T-helper 1 cell treated with Interleukin-12 subunit alpha and Interleukin-12 subunit beta and Interleukin-4 antibody, amounts not matched to agents 30 μg/mL and 1 μg/mL, for 36 hours (primary cell): Measurements from ENCODE around the gene SYT5.

Experiments
- H3K27ac Mint-ChIP-seq: one replicate; pipeline ENCODE4 v1.8.0; 2021; ENCODE audit warnings: mild to moderate bottlenecking, mixed read lengths
- H3K27me3 Mint-ChIP-seq: one replicate; pipeline ENCODE4 v1.8.0; 2021; ENCODE audit warnings: low read depth, mixed read lengths
- H3K36me3 Mint-ChIP-seq: one replicate; pipeline ENCODE4 v1.8.0; 2021; ENCODE audit warnings: low read depth, mixed read lengths
- H3K4me1 Mint-ChIP-seq: one replicate; pipeline ENCODE4 v1.8.0; 2021; ENCODE audit warnings: low read depth, mixed read lengths
- H3K4me3 Mint-ChIP-seq: one replicate; pipeline ENCODE4 v1.8.0; 2021; ENCODE audit warnings: mild to moderate bottlenecking, moderate library complexity, mixed read lengths
- H3K9me3 Mint-ChIP-seq: one replicate; pipeline ENCODE4 v1.8.0; 2021; ENCODE audit warnings: mixed read lengths

Gene SYT5

DNA sequence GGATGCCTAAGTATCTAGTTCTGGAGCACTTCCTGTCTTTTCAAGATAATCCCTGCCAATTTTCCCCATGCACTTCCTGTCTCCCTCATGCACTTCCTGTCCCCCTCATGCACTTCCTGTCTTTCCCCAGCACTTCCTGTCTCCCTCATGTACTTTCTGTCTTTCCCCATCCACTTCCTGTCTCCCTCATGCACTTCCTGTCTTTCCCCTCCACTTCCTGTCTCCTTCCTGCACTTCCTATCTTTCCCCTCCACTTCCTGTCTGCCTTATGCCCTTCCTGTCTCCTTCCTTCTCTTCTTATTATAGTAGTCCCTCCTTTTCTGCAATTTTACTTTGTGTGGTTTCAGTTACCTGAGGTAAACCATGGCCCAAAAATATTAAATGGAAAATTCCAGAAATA lies 28.1 kb downstream of the SYT5 start:
- Mint-ChIP-seq H3K36me3 (no peaks in the 10 kb centered on the region), H3K4me3 (peak overlapping the region; percentile 15), H3K27ac (peak overlapping the region; percentile 70), H3K9me3 (peaks cover 10% of the 10 kb centered on the region), H3K27me3 (peaks cover 33% of the 10 kb centered on the region), H3K4me1 (peaks cover 10% of the 10 kb centered on the region)

DNA sequence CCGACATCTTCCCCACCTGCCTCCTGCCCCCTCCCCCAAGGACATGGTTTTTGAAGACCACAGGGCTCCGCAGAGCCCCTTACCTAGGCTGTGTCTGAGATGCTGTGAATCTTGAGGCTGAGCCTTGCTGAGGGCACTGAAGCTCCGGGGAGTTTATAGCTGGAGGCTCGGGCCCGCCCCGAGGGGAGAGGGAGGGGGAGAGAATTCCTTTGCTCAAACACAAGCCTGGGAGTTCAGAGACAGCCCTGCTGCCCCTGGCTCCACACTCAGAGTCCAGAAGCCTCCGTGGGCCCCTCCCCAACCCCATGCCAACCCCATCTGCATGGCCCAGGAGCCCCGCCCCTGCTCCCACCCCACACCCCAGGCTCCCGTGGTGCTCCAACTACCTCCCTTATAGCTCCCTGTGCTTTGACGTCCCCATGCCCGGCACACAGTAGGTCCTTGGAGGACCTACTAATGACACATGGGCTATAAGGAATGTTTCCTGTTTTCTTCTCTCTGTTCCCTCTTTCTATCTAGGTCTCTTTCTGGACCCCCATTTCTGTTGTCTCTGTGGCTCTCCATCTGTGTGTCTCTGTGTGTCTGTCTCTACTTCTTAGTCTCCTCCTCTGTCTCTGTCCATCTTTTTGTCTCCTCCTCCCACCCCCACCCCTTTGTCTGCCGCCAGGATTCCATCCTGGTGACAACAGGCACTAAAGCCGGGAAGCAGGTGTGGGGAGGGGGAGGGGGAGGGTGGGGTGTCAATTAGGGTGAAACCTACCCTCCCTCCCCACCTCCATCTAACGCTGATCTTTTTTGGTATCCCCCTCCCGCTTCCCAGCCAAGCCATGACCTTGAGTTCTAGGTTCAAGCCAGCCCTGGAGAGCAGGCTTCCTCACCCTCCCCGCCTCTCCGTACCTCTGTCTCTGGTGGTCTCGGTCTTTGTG lies 30.7 kb downstream of the SYT5 start, which contains the start of gene TNNT1:
TNNT1 (minus strand) TSS at position 129 of the 926 bp plus-strand sequence. CDS start 2,049 bp downstream, outside the sequence.
- Mint-ChIP-seq H3K27me3 (peaks cover 38% of the 10 kb centered on the region), H3K36me3 (no peaks in the 10 kb centered on the region), H3K9me3 (peaks cover 10% of the 10 kb centered on the region), H3K4me3 (no peak within 1 kb of the TSS), H3K27ac (no peak within 1 kb of the TSS), H3K4me1 (peaks cover 10% of the 10 kb centered on the region)

DNA sequence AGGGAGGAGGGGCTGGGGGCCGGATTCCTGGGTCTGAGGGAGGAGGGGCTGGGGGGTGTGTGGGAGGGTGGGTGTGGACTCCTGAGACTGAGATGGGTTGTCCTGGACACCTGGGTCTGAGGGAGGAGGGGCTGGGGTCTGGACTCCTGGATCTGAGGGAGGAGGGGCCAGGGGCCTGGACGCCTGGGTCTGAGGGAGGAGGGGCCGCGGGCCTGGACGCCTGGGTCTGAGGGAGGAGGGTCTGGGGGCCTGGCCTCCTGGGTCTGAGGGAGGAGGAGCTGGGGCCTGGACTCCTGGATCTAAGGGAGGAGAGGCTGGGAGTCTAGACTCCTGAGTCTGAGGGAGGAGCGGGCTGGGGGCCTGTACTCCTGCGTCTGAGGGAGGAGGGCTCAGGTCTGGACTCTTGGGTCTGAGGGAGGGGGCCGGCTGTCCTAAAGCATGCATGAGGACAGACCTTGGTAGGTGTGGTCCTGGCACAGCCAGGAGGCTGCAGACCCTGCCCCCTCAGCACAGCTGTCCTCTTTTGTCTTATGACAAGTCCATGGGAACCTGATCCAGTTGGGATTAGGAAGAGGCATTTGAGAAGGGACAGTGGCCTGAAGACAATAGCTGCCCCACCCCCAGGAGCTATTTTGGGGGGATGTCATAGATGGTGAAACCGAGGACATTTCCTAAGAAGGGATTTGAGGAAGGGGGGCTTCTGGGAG lies 32.4 kb downstream of the SYT5 start:
- H3K9me3 Mint-ChIP-seq: peaks cover 6% of the 10 kb centered on the region
- no peak overlapping the region for H3K27ac Mint-ChIP-seq
- no peak overlapping the region for H3K4me3 Mint-ChIP-seq
- peaks cover 48% of the 10 kb centered on the region for H3K27me3 Mint-ChIP-seq
- peaks cover 8% of the 10 kb centered on the region for H3K4me1 Mint-ChIP-seq
- no peaks in the 10 kb centered on the region for H3K36me3 Mint-ChIP-seq

DNA sequence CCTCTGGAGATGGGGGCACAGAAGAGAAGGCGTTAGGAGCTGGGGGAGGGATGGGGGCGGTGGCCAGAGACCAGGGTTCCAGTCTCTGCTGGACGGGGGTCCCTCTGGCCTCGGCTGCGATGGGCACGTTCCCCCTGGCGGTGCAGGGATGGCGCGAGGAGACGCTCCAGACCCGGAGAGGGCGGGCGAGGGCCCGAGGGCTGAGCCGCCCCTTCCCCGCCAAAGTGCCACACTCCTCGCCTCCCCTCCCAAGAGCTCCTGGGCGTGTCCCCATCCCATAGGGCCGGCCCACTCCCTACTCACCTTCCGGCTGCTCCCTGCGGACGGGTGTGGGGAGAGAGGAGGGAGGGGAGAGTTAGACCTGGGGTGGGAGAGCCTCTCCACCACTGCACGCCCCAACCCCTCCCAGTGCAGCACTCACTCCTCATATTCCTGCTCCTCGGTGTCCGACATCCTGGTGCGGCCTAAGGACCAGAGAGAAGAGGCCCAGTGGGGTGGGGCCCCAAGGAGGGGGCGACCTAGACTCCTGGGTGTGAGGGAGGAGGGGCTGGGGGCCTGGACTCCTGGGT lies 33.3 kb downstream of the SYT5 start:
- Mint-ChIP-seq H3K27ac (no peak overlapping the region), H3K4me1 (peaks cover 2% of the 10 kb centered on the region), H3K36me3 (no peaks in the 10 kb centered on the region), H3K9me3 (peaks cover under 1% of the 10 kb centered on the region), H3K27me3 (peaks cover 48% of the 10 kb centered on the region), H3K4me3 (no peak overlapping the region)

DNA sequence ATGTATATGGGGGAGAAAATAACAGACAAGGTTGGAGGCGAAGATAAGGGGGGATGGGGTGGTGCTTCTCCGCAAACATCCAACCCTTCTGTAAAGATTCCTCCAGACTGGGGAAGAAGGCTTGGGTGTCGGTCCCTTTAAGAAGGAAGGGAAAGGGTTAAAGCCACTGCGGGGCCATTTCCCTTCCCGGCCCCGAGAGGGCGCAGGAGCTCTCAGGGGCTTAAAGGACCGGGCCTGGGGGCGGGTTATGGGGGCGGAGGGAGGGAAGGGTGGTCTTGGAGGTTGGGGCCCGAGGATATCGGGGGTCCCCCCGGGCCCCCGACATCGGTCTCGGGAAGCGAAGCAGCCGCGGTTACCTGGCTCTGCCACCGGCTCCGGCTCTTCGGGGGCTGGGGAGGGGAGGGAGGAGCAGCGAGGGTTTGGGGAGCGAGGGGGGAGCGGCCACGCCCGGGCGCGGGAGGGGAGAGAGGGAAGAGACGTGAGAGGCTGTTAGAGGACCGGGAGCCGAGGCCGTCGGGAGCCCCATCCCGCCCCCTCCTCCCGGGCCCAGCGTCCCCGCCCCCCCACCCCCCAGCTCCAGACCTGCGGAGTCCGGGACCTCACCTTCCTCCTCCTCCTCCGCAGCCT lies 33.9 kb downstream of the SYT5 start:
- Mint-ChIP-seq H3K4me1 (peaks cover 2% of the 10 kb centered on the region), H3K27me3 (peaks cover 50% of the 10 kb centered on the region), H3K27ac (no peak overlapping the region), H3K4me3 (no peak overlapping the region), H3K36me3 (no peaks in the 10 kb centered on the region), H3K9me3 (no peaks in the 10 kb centered on the region)

DNA sequence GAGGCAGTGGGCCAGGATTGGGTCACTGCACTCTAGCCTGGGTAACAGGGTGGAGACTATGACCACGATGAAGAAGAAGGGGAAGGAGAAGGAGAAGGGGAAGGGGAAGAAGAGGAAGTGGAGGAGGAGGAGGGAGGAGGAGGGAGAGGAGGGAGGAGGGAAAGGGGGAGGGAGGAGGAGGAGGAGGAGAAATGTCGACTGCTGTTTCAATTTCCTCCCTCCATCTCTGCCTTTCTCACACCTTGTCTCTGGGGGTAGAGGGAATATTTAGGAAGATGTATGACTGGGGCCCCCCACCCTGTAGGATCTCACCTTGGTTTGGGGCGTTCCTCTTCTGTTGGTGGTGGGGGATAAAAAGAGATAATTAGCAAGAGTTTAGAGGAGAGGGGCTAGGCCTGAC lies 34.9 kb downstream of the SYT5 start:
- Mint-ChIP-seq H3K4me1 (peaks cover 4% of the 10 kb centered on the region), H3K27me3 (peaks cover 50% of the 10 kb centered on the region), H3K4me3 (no peak overlapping the region), H3K36me3 (no peaks in the 10 kb centered on the region), H3K27ac (no peak overlapping the region), H3K9me3 (no peaks in the 10 kb centered on the region)

DNA sequence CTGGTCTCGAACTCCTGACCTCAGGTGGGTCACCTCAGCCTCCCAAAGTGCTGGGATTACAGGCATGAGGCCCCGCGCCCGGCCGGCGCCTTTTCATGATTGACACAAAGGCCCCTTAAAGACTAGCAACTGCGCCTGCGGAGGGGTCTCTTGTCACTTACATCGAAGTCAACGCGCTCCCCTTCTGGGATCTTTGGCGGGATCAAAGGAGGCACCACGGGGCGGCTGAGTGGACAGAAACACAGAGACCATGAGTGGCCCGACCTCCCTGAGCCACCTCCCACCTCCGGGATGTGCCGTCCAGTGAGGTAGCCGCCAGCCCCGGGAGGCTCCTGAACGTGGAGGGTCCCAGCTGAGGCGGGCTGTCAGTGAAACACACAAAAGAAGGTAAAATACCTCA lies 38.4 kb downstream of the SYT5 start:
- no peak overlapping the region for H3K4me3 Mint-ChIP-seq
- H3K27ac Mint-ChIP-seq: no peak overlapping the region
- H3K36me3 Mint-ChIP-seq: no peaks in the 10 kb centered on the region
- H3K9me3 Mint-ChIP-seq: no peaks in the 10 kb centered on the region
- H3K27me3 Mint-ChIP-seq: peaks cover 28% of the 10 kb centered on the region
- H3K4me1 Mint-ChIP-seq: peaks cover 4% of the 10 kb centered on the region

DNA sequence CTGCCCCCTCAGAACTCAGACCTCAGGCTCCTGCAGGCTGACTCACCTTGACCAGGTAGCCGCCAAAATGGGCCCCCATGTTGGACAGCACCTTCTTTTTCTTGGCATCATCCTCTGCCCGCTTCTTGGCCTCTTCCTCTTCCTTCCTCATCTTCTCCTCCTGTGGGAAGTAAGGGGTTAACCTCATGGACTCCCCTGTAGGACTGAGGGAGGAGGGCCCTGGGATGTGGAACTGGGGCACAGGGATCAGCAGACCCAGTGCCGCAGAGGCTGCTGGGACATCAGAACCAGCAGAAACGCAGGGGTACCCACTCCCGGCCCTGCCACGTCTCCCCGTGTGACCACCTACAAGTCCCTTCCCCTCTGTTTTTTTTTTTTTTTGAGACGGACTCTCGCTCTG lies 42.2 kb downstream of the SYT5 start:
- Mint-ChIP-seq H3K27me3 (peaks cover 12% of the 10 kb centered on the region), H3K27ac (no peak overlapping the region), H3K9me3 (no peaks in the 10 kb centered on the region), H3K4me3 (no peak overlapping the region), H3K36me3 (no peaks in the 10 kb centered on the region), H3K4me1 (peaks cover 3% of the 10 kb centered on the region)

DNA sequence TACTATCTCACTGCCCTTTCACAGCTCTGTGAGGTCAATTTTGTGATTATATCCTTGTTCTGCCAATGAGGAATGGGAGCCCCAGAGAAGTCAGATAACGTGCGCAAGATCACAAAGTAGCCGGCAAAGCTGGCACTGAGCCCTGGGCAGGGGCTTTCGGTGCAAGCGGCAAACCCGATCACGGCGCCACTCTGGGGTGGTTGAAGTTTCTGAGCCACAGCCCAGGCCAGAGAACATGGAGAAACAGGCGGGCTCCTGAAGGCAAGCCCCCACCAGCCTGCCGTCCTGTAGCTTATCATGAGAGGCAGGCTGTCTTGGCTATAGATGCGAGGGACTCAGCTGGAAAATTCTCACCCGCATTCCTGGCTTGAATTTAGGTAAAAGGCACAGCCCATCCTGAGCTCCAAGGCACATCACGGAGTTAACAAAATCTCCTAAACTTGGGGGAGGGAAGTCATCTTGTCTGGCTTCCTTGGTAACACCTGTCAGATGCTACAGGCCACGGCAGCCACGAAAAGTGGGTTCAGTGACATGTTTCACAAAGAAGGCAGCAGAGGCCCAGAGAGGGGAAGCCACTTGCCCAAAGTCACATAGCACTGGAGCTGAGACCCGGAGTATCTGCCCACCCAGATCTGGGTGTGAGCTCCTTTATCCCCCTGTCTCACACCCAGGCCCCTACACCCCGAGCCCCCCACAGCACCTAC lies 43.5 kb downstream of the SYT5 start:
- no peak overlapping the region for H3K27ac Mint-ChIP-seq
- H3K4me1 Mint-ChIP-seq: peaks cover 3% of the 10 kb centered on the region
- no peaks in the 10 kb centered on the region for H3K36me3 Mint-ChIP-seq
- H3K27me3 Mint-ChIP-seq: peaks cover 18% of the 10 kb centered on the region
- no peaks in the 10 kb centered on the region for H3K9me3 Mint-ChIP-seq
- no peak overlapping the region for H3K4me3 Mint-ChIP-seq

DNA sequence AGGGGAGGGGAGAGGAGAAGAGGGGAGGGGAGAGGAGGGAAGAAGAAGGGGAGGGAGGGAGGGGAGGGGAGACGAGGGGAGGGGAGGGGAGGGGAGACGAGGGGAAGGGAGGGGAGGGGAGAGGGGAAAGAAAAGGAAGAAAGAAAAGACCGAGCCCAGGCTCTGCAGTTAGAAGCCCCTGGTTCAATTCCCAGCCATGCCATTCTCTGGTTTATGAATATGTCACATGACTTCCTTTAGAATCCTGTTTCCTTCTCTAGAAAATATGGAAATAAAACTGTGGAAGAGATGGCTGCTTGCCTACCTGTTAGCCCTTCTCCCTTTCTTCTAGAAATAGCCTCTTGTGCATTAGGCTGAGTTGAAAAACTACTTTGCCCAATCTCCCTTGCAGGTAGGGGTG lies 45.4 kb downstream of the SYT5 start:
- Mint-ChIP-seq H3K4me3 (no peak overlapping the region), H3K27ac (no peak overlapping the region), H3K9me3 (no peaks in the 10 kb centered on the region), H3K36me3 (no peaks in the 10 kb centered on the region), H3K27me3 (peaks cover 16% of the 10 kb centered on the region), H3K4me1 (no peaks in the 10 kb centered on the region)

DNA sequence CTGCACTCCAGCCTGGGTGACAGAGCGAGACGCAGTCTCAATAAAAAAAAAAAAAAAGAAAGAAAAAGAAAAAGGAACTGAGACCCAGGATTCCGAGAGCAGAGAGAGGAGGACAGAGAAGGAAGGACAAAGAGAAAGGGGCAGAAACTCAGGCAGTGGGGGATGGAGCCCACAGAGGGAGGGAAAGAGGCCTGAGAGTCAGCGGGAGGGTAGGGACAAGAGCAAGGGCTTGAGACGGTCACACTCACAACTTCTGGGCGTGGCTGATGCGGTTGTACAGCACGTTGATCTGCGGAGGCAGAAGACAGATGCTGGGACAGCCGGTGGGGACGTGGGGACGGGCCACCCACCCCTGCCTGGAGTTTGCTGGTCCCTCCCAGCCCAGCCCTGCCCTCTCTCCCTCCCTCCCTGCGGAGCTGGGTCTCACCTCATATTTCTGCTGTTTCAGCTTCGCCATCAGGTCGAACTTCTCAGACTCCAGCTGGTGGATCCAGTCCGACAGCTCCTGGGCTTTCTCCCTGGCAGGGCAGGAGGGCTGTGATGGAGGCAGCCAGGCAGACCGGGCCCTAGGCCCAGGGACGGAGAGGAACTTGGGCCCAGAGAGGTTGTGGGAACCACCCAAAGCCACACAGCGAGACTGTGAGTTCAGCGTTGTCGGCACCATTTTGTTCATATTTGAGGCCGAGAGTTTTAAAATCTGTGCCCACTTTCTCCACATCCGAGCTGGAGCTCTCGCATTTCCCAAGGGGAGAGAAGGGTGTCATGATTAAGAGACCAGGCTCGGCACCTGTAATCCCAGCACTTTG lies 46.2 kb downstream of the SYT5 start:
- H3K4me1 Mint-ChIP-seq: no peaks in the 10 kb centered on the region
- H3K36me3 Mint-ChIP-seq: no peaks in the 10 kb centered on the region
- H3K4me3 Mint-ChIP-seq: no peak overlapping the region
- no peaks in the 10 kb centered on the region for H3K9me3 Mint-ChIP-seq
- no peak overlapping the region for H3K27ac Mint-ChIP-seq
- peaks cover 19% of the 10 kb centered on the region for H3K27me3 Mint-ChIP-seq

DNA sequence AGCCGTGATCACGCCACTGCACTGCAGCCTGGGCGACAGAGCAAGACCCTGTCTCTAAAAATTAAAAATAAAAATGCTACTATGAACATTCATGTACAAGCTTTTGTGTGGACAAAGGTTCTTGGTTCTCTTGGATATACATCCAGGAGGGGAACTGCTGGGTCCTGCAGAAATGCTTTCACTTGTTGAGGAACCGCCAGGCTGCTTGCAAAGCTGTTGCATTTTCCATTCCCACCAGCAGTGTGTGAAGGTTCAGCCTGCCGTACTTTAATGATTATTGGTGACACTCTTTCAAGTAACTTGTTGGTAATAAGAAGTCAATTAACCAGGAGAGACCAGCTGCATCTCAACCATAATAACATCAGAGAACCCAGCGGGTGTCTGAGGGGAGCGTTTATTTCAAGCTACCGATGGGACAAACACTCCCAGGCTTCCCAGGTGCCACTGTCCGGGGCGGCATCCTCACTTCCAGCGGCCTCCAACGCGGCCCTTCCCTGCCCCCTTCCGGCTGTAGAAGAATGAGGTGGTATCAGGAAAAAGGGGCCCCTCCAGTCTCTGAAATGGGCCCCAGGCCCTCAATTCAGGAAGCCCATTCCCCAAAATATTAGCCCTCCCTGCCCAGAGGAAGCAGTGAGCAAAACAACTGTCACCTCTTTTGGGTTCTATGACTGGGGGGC lies 47.5 kb downstream of the SYT5 start:
- Mint-ChIP-seq H3K4me1 (no peaks in the 10 kb centered on the region), H3K27ac (no peak overlapping the region), H3K36me3 (no peaks in the 10 kb centered on the region), H3K27me3 (peaks cover 20% of the 10 kb centered on the region), H3K4me3 (no peak overlapping the region), H3K9me3 (no peaks in the 10 kb centered on the region)

DNA sequence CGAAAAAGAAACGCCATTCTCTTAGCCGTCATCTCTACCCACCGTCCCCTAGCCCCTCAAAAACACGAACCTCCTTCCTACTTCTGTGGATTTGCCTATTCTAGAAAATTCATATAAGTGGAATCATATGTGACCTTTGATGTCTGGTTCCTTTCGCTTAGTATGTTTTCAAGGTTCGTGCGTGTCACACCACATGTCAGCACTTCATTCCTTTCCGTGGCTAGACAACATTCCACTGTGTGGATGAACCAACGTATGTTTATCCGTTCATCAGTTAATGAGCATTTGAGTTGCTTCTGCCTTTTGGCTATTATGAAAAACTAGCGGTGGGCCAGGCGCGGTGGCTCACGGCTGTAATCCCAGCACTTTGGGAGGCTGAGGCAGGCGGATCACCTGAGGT lies 48.7 kb downstream of the SYT5 start:
- Mint-ChIP-seq H3K9me3 (no peaks in the 10 kb centered on the region), H3K36me3 (no peaks in the 10 kb centered on the region), H3K4me1 (no peaks in the 10 kb centered on the region), H3K27ac (no peak overlapping the region), H3K27me3 (peaks cover 29% of the 10 kb centered on the region), H3K4me3 (no peak overlapping the region)
